Measurements from ENCODE around the gene STK35. TPM values are rescaled to one million over a fixed set of nuclear protein-coding genes. Genes with fewer than 3 reads are reported as not detected.

The STK35 gene
- total and polyA plus RNA-seq, 2 of the 13 experiments (the other 11 are each of a cell fraction or from before 2014, with no cell fraction given), result 27.4 to 29.8 TPM

DNA sequence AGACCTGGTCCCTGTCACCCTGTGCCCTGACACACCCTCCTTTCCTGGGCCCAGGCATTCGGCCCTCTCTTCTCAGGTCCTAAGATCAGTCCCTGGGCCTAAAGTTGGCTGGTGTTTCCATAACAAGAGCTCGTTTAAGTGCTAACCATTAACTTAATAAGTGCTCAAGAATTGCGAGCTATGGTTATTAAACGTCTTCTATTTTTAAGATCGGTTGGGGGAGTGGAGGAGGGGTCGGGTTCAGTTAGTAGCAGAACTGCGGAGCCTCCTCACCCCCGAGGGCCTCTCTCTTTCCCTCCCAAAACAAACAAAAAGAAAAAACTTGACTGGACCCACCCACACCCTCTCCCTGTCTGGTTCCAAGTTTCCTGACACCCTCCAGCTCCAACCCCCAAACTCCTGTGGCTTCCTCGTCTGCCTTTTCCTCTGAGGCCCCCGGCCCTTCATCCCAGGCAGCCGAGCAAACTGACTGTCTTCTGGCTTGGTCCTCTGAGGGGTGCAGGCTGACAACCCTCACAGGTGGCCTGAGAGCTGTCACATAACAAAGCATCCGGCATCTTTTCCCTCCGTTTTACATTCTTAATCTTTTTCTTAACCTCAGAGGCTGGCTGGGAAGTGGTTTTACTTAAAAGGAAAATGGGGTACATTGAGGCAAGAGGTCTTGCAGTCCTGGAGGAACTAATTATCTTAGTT is 2.0 kb downstream of the STK35 start (continued):
- TF ChIP-seq SP5 (CRISPR knock-in tag; IDR thresholded peaks at IDR 0.05; ENCODE audit: borderline replicate concordance, low read depth), result peak; percentile 96
- TF ChIP-seq ZNF160 (CRISPR knock-in tag; IDR thresholded peaks at IDR 0.05), result no peak
- TF ChIP-seq NAIF1 (CRISPR knock-in tag; IDR thresholded peaks at IDR 0.05; ENCODE audit: borderline replicate concordance), result no peak
- TF ChIP-seq FOXC1 (CRISPR knock-in tag; IDR thresholded peaks at IDR 0.05; ENCODE audit: borderline replicate concordance), result 0 out of 2 replicates have a peak, but pooled peaks have one; percentile 7
- peak; percentile 69 for TF ChIP-seq ZFX (CRISPR knock-in tag; IDR thresholded peaks at IDR 0.05; ENCODE audit: low read depth)
- no peak for TF ChIP-seq MIER2 (CRISPR knock-in tag; IDR thresholded peaks at IDR 0.05)
- TF ChIP-seq KDM6A (CRISPR knock-in tag; IDR thresholded peaks at IDR 0.05; ENCODE audit: low read depth), result no peak; the same call in 1 of the 2 replicates
- TF ChIP-seq ZNF878 (CRISPR knock-in tag; IDR thresholded peaks at IDR 0.05), result no peak
- TF ChIP-seq PHF20 (CRISPR knock-in tag; IDR thresholded peaks at IDR 0.05), result no peak
- TF ChIP-seq ZNF234 (CRISPR knock-in tag; conservative IDR thresholded peaks at IDR 0.05), result 0 out of 2 replicates have a peak, but pooled peaks have one; percentile 20
- TF ChIP-seq XRCC5 (optimal IDR thresholded peaks at IDR 0.05; ENCODE audit: low read length), result no peak
- 0 out of 2 replicates have a peak, but pooled peaks have one; percentile 38 for TF ChIP-seq ZMYM3 (CRISPR knock-in tag; IDR thresholded peaks at IDR 0.05)
- no peak for TF ChIP-seq NFIC (IDR thresholded peaks at IDR 0.05; ENCODE audit: low read length)
- no peak for TF ChIP-seq ZNF766 (CRISPR knock-in tag; IDR thresholded peaks at IDR 0.05; ENCODE audit: borderline replicate concordance)
- TF ChIP-seq MEIS1 (CRISPR knock-in tag; IDR thresholded peaks at IDR 0.05; ENCODE audit: borderline replicate concordance), result no peak
- 0 out of 2 replicates have a peak, but pooled peaks have one; percentile 0 for TF ChIP-seq REXO4 (CRISPR knock-in tag; IDR thresholded peaks at IDR 0.05; ENCODE audit: borderline replicate concordance)
- TF ChIP-seq ZSCAN9 (CRISPR knock-in tag; IDR thresholded peaks at IDR 0.05; ENCODE audit: borderline replicate concordance), result 0 out of 2 replicates have a peak, but pooled peaks have one; percentile 57
- no peak for TF ChIP-seq ZNF564 (CRISPR knock-in tag; IDR thresholded peaks at IDR 0.05)
- TF ChIP-seq MAZ (IDR thresholded peaks at IDR 0.05; ENCODE audit: borderline replicate concordance, low read depth, low read length), result peak; percentile 7; the same call in 1 of the 2 replicates
- no peak for TF ChIP-seq MAZ (CRISPR knock-in tag; IDR thresholded peaks at IDR 0.05; ENCODE audit: low read depth)
- TF ChIP-seq EED (CRISPR knock-in tag; IDR thresholded peaks at IDR 0.05), result no peak
- TF ChIP-seq, protein P1, sequence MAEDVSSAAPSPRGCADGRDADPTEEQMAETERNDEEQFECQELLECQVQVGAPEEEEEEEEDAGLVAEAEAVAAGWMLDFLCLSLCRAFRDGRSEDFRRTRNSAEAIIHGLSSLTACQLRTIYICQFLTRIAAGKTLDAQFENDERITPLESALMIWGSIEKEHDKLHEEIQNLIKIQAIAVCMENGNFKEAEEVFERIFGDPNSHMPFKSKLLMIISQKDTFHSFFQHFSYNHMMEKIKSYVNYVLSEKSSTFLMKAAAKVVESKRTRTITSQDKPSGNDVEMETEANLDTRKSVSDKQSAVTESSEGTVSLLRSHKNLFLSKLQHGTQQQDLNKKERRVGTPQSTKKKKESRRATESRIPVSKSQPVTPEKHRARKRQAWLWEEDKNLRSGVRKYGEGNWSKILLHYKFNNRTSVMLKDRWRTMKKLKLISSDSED (CRISPR knock-in tag; IDR thresholded peaks at IDR 0.05), result 0 out of 2 replicates have a peak, but pooled peaks have one; percentile 17
- TF ChIP-seq, protein P2, sequence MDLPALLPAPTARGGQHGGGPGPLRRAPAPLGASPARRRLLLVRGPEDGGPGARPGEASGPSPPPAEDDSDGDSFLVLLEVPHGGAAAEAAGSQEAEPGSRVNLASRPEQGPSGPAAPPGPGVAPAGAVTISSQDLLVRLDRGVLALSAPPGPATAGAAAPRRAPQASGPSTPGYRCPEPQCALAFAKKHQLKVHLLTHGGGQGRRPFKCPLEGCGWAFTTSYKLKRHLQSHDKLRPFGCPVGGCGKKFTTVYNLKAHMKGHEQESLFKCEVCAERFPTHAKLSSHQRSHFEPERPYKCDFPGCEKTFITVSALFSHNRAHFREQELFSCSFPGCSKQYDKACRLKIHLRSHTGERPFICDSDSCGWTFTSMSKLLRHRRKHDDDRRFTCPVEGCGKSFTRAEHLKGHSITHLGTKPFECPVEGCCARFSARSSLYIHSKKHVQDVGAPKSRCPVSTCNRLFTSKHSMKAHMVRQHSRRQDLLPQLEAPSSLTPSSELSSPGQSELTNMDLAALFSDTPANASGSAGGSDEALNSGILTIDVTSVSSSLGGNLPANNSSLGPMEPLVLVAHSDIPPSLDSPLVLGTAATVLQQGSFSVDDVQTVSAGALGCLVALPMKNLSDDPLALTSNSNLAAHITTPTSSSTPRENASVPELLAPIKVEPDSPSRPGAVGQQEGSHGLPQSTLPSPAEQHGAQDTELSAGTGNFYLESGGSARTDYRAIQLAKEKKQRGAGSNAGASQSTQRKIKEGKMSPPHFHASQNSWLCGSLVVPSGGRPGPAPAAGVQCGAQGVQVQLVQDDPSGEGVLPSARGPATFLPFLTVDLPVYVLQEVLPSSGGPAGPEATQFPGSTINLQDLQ (CRISPR knock-in tag; IDR thresholded peaks at IDR 0.05), result no peak
- TF ChIP-seq U2AF2 (IDR thresholded peaks at IDR 0.05; ENCODE audit: low read depth, low read length), result no peak
- TF ChIP-seq PAF1 (CRISPR knock-in tag; IDR thresholded peaks at IDR 0.05), result no peak
- TF ChIP-seq EHMT2 (IDR thresholded peaks at IDR 0.05; ENCODE audit: borderline replicate concordance, low read depth, low read length), result no peak
- peak; percentile 17; the same call in 1 of the 2 replicates for TF ChIP-seq ZBTB7B (CRISPR knock-in tag; IDR thresholded peaks at IDR 0.05)

All from HepG2 (cell line).